H1 (cell line): ENCODE data around the gene CENPI. TPM values are rescaled to one million over a fixed set of nuclear protein-coding genes. Genes with fewer than 3 reads are reported as not detected.

ENCODE experiments used
- CTCF ChIA-PET: fragments of 300-600 bp; sonication (Branson Sonifier 250); formaldehyde crosslinking; loops from one replicate; lab custom pipeline; 2021; ENCODE audit not compliant: partially characterized antibody; lab: Charles Lee
- POLR2A ChIA-PET: fragments of 300-600 bp; sonication (Branson Sonifier 250); formaldehyde crosslinking; loops from one replicate; lab custom pipeline; 2021; ENCODE audit warnings: inconsistent platforms; ENCODE audit not compliant: partially characterized antibody; lab: Charles Lee
- DNase-seq, 2 experiments: peaks; one replicate each; pipeline versions ENCODE4 v3.0.0 to v3.0.0-alpha.2; 2010 to 2022; ENCODE audit warnings: low spot score in 2 of 2, low read depth in 1 of 2, mixed read lengths in 1 of 2
- FAIRE-seq: peaks from 2 replicates; lab custom pipeline; 2011; peaks lifted over from hg19 to GRCh38; lab: Jason Lieb, UNC
- H2AFZ ChIP-seq: 2 replicates; pipeline ENCODE4 v1.8.1; 2012; ENCODE audit warnings: low read length, inconsistent platforms
- H2AK5ac ChIP-seq: 2 replicates; pipeline ENCODE4 v1.6.1; 2013; ENCODE audit warnings: low read depth, low read length
- H2BK120ac ChIP-seq: replicated peaks from 2 replicates; pipeline ENCODE3; 2013; ENCODE audit warnings: low read depth, low read length, inconsistent platforms
- H2BK12ac ChIP-seq: 2 replicates; pipeline ENCODE4 v1.6.1; 2013; ENCODE audit warnings: low read depth, low read length
- H2BK15ac ChIP-seq: 2 replicates; pipeline ENCODE4 v1.6.1; 2013; ENCODE audit warnings: low read length
- H2BK20ac ChIP-seq: 2 replicates; pipeline ENCODE4 v1.6.1; 2013; ENCODE audit warnings: low read length
- H2BK5ac ChIP-seq: 2 replicates; pipeline ENCODE4 v1.6.1; 2013; ENCODE audit warnings: low read depth, low read length
- H3K14ac ChIP-seq: 2 replicates; pipeline ENCODE4 v1.6.1; 2013; ENCODE audit warnings: inconsistent platforms; ENCODE audit not compliant: insufficient read length
- H3K18ac ChIP-seq: 2 replicates; pipeline ENCODE4 v1.6.1; 2013; ENCODE audit warnings: low read length; ENCODE audit errors: extremely low read depth
- H3K23ac ChIP-seq: 2 replicates; pipeline ENCODE4 v1.6.1; 2013; ENCODE audit warnings: inconsistent platforms; ENCODE audit not compliant: insufficient read length
- H3K23me2 ChIP-seq: 2 replicates; pipeline ENCODE4 v1.6.1; 2013; ENCODE audit warnings: low read depth, low read length
- H3K27ac ChIP-seq: 2 replicates; pipeline ENCODE4 v1.6.1; 2011; ENCODE audit warnings: low read depth, low read length, inconsistent platforms
- H3K27me3 ChIP-seq, 4 experiments: replicated peaks in 1 of 4; 1 replicate in 1 of 4; 2 replicates in 3 of 4; pipeline versions ENCODE4 v1.6.1 to v1.8.1; 2011 to 2013; ENCODE audit warnings: low read length in 3 of 4, mild to moderate bottlenecking in 3 of 4, inconsistent platforms in 2 of 4, mixed read lengths in 2 of 4, moderate library complexity in 1 of 4; ENCODE audit not compliant: control insufficient read depth in 3 of 4, insufficient read depth in 3 of 4; ENCODE audit errors: extremely low read depth in 1 of 4
- H3K36me3 ChIP-seq, 4 experiments: 2 replicates each; pipeline versions ENCODE4 v1.6.1 to v1.8.1; 2011 to 2013; ENCODE audit warnings: mild to moderate bottlenecking in 4 of 4, low read length in 3 of 4, moderate library complexity in 2 of 4, control low read depth in 1 of 4, inconsistent platforms in 1 of 4; ENCODE audit not compliant: insufficient read depth in 4 of 4, control insufficient read depth in 2 of 4
- H3K4ac ChIP-seq: replicated peaks from 2 replicates; pipeline ENCODE3; 2013; ENCODE audit warnings: low read length, low read depth, mixed read lengths, inconsistent platforms; ENCODE audit not compliant: insufficient read length
- H3K4me1 ChIP-seq, 4 experiments: replicated peaks in 1 of 4; 1 replicate in 1 of 4; 2 replicates in 3 of 4; pipeline versions ENCODE4 v1.6.1 to v1.8.1; 2011 to 2013; ENCODE audit warnings: low read length in 3 of 4, inconsistent platforms in 2 of 4, mixed read lengths in 1 of 4; ENCODE audit not compliant: insufficient read depth in 4 of 4, control insufficient read depth in 3 of 4
- H3K4me2 ChIP-seq, 2 experiments: 2 replicates each; pipeline versions ENCODE4 v1.6.1 to v1.8.1; 2011 to 2013; ENCODE audit warnings: low read depth in 2 of 2, low read length in 2 of 2, control low read depth in 1 of 2, inconsistent platforms in 1 of 2, mild to moderate bottlenecking in 1 of 2; ENCODE audit not compliant: insufficient read depth in 1 of 2
- H3K4me3 ChIP-seq, 4 experiments: fragments of 200-600, 300-600 bp in 1 of 4; sonication (generic), shearing (Covaris generic), sonication (Bioruptor Twin) in 1 of 4; 2 replicates each; pipeline versions ENCODE4 v1.5.1 to v1.8.1; 2011 to 2016; ENCODE audit warnings: low read length in 4 of 4, low read depth in 3 of 4, control low read depth in 2 of 4, inconsistent platforms in 2 of 4, mild to moderate bottlenecking in 2 of 4, mixed read lengths in 1 of 4, moderate library complexity in 1 of 4; ENCODE audit not compliant: insufficient read depth in 2 of 4; ENCODE audit errors: extremely low read depth in 1 of 4
- H3K56ac ChIP-seq: replicated peaks from 2 replicates; pipeline ENCODE3; 2013; ENCODE audit warnings: low read depth, mild to moderate bottlenecking, mixed read lengths, low read length, inconsistent platforms; ENCODE audit not compliant: insufficient read length
- H3K79me1 ChIP-seq: 2 replicates; pipeline ENCODE4 v1.6.1; 2013; ENCODE audit warnings: low read depth, low read length, control low read depth
- H3K79me2 ChIP-seq, 2 experiments: 2 replicates each; pipeline versions ENCODE4 v1.6.1 to v1.8.1; 2012 to 2013; ENCODE audit warnings: low read length in 2 of 2, mild to moderate bottlenecking in 2 of 2, inconsistent platforms in 1 of 2; ENCODE audit not compliant: insufficient read depth in 2 of 2, control insufficient read depth in 1 of 2
- H3K9ac ChIP-seq, 4 experiments: replicated peaks in 1 of 4; 1 replicate in 1 of 4; 2 replicates in 3 of 4; pipeline versions ENCODE4 v1.6.1 to v1.8.1; 2011 to 2013; ENCODE audit warnings: low read depth in 3 of 4, low read length in 3 of 4, control low read depth in 2 of 4, mild to moderate bottlenecking in 2 of 4, moderate library complexity in 2 of 4, inconsistent platforms in 1 of 4; ENCODE audit errors: extremely low read depth in 1 of 4
- H3K9me3 ChIP-seq, 2 experiments: 2 replicates each; pipeline versions ENCODE4 v1.6.1 to v1.8.1; 2012 to 2013; ENCODE audit warnings: mild to moderate bottlenecking in 2 of 2, moderate library complexity in 2 of 2, control low read depth in 1 of 2, inconsistent platforms in 1 of 2, low read depth in 1 of 2, low read length in 1 of 2, mixed read lengths in 1 of 2; ENCODE audit not compliant: insufficient read depth in 2 of 2
- H4K20me1 ChIP-seq, 2 experiments: replicated peaks in 1 of 2; 2 replicates each; pipeline versions ENCODE3 to v1.8.1; 2011 to 2013; ENCODE audit warnings: inconsistent platforms in 2 of 2, low read length in 2 of 2, mild to moderate bottlenecking in 1 of 2; ENCODE audit not compliant: insufficient read depth in 2 of 2, control insufficient read depth in 1 of 2
- H4K5ac ChIP-seq: 2 replicates; pipeline ENCODE4 v1.6.1; 2013; ENCODE audit warnings: low read length, low read depth, mixed read lengths, inconsistent platforms; ENCODE audit not compliant: insufficient read length
- H4K8ac ChIP-seq: 2 replicates; pipeline ENCODE4 v1.8.0; 2013; ENCODE audit warnings: mild to moderate bottlenecking, moderate library complexity, low read length, inconsistent platforms; ENCODE audit not compliant: insufficient read depth; ENCODE audit errors: extremely low read depth
- H4K91ac ChIP-seq: replicated peaks from 2 replicates; pipeline ENCODE3; 2013; ENCODE audit warnings: low read length, mixed read lengths, inconsistent platforms; ENCODE audit not compliant: insufficient read length
- ASH2L ChIP-seq: fragments of 200-600, 300-600 bp; sonication (generic); IDR thresholded peaks from one replicate; pipeline ENCODE4 v1.7.1; 2017; ENCODE audit warnings: low read length
- CBX8 ChIP-seq: fragments of 300-800, 300-1000 bp; sonication (generic); IDR thresholded peaks from 2 replicates; pipeline ENCODE4 v1.7.1; 2016; ENCODE audit warnings: low read depth, low read length, borderline replicate concordance
- GTF2F1 ChIP-seq: IDR thresholded peaks from 2 replicates; pipeline ENCODE4 v1.6.1; 2012; ENCODE audit warnings: low read depth, low read length, improper control_type of control experiment, borderline replicate concordance
- PHF8 ChIP-seq: fragments of 200-600 bp; sonication (generic); conservative IDR thresholded peaks from 2 replicates; pipeline ENCODE4 v1.7.1; 2012; ENCODE audit warnings: low read depth, mild to moderate bottlenecking, inconsistent platforms, low read length, moderate library complexity
- SP2 ChIP-seq: IDR thresholded peaks from 2 replicates; pipeline ENCODE4 v1.6.1; 2012; ENCODE audit warnings: mild to moderate bottlenecking, low read length, inconsistent platforms
- SRF ChIP-seq: IDR thresholded peaks from 2 replicates; pipeline ENCODE4 v1.6.1; 2011; ENCODE audit warnings: mild to moderate bottlenecking, low read depth, low read length, moderate library complexity
- ZNF274 ChIP-seq: IDR thresholded peaks from 2 replicates; pipeline ENCODE4 v1.7.0; 2012; ENCODE audit warnings: low read length, borderline replicate concordance; ENCODE audit errors: extremely low read depth
- WGBS, 2 experiments: shearing (Covaris generic) in 1 of 2; methylation state at CpG; one replicate each; pipeline versions ENCODE4 v1.1.6 to v1.1.7; 2013 to 2015; ENCODE audit warnings: low lambda C conversion rate in 2 of 2, mixed read lengths in 2 of 2, inconsistent platforms in 1 of 2, low coverage in 1 of 2, missing lambda C conversion rate in 1 of 2; ENCODE audit not compliant: insufficient replicate concordance in 2 of 2, insufficient coverage in 1 of 2, insufficient read length in 1 of 2; ENCODE audit errors: extremely low coverage in 1 of 2, missing lambda C conversion rate in 1 of 2; 5-methylcytosine and 5-hydroxymethylcytosine counted together
- polyA plus RNA-seq, 7 experiments: library from polyadenylated mRNA; depleted of rRNA in 3 of 7; stranded (reverse) in 5 of 7; unstranded in 2 of 7; fragments of >200 nt in 5 of 7; fragments of 200-250 nt in 2 of 7; gene quantifications; 1 replicate in 5 of 7; 2 replicates in 1 of 7; 4 replicates in 1 of 7; pipeline versions ENCODE4 v1.2.1 to v1.2.3, GENCODE V29; 2011 to 2013; ENCODE audit warnings: missing spikeins in 2 of 7, mixed read lengths in 2 of 7
- total RNA-seq: library from RNA; stranded (reverse); fragmentation: NEBNext Ultra II Directional; extraction: Animal tissue kit (Norgen Biotek cat#: 25700); gene quantifications from 2 replicates; pipeline ENCODE4 v1.2.1, GENCODE V29; 2021
- TF ChIP-seq, protein P1 (sequence below): IDR thresholded peaks from 2 replicates; pipeline ENCODE4 v1.6.1; 2012; ENCODE audit warnings: inconsistent platforms
- TF ChIP-seq, protein P2 (sequence below), 3 experiments: IDR thresholded peaks; 1 replicate in 2 of 3; 2 replicates in 1 of 3; pipeline versions ENCODE4 v1.5.1 to v1.6.1; 2011; ENCODE audit warnings: low read length in 3 of 3, mild to moderate bottlenecking in 3 of 3, inconsistent platforms in 2 of 3, low read depth in 1 of 3, moderate library complexity in 1 of 3; ENCODE audit not compliant: insufficient read depth in 1 of 3; ENCODE audit errors: control extremely low read depth in 1 of 3

CENPI gene
- total and polyA plus RNA-seq, 2 of the 8 experiments (the other 6 are each of a cell fraction or from before 2014, with no cell fraction given) = 7.2 to 22.5 TPM

DNA sequence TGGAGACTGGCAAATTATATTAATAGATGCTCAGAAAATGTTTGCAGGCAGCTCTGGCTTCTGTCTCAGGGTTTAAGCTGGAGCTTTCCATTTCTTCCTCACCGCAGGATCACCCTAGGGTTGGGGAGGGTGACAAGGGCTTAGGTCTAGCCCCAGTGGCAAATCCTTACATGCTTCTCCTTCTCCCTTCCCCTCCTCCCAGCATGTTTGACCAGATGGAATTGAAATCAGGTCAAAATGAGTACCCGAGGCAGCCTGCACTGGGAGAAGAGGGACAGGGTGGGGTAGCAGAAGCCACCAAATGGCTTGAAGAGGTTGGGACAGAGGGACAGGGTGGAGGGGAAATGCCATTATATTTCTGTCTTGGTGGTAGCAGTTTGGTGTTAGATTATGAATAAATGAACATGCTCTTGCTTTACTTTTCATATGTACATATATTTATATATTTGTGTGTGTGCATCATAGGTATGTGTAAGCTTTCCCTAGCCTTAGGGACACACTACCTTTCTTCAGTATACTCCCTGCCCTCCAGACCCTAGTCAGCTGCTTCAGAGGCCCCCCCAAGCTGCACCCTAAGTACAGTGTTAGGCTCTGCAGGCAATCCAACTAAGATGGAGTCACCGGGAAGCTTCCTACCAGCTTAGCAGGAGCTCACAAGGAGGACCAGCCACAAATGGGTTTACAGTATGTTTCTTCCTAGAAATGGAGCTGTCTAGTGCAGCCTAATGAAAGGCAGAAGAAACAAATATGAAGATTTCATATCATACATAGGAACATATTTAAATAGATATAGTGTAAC, 17.5 kb upstream of the CENPI start:
- no peak for DNase-seq
- peak overlapping the region in 2 of 4 experiments; percentile 79 to 95; a peak in 5 of 8 replicates for H3K4me3 ChIP-seq
- CTCF ChIA-PET = no interaction called here
- TF ChIP-seq GTF2F1 (no peak), SP2 (no peak), CBX8 (no peak), SRF (no peak), PHF8 (no peak), ZNF274 (no peak), ASH2L (no peak)
- TF ChIP-seq, protein P1, sequence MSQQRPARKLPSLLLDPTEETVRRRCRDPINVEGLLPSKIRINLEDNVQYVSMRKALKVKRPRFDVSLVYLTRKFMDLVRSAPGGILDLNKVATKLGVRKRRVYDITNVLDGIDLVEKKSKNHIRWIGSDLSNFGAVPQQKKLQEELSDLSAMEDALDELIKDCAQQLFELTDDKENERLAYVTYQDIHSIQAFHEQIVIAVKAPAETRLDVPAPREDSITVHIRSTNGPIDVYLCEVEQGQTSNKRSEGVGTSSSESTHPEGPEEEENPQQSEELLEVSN = no peak
- TF ChIP-seq, protein P2, sequence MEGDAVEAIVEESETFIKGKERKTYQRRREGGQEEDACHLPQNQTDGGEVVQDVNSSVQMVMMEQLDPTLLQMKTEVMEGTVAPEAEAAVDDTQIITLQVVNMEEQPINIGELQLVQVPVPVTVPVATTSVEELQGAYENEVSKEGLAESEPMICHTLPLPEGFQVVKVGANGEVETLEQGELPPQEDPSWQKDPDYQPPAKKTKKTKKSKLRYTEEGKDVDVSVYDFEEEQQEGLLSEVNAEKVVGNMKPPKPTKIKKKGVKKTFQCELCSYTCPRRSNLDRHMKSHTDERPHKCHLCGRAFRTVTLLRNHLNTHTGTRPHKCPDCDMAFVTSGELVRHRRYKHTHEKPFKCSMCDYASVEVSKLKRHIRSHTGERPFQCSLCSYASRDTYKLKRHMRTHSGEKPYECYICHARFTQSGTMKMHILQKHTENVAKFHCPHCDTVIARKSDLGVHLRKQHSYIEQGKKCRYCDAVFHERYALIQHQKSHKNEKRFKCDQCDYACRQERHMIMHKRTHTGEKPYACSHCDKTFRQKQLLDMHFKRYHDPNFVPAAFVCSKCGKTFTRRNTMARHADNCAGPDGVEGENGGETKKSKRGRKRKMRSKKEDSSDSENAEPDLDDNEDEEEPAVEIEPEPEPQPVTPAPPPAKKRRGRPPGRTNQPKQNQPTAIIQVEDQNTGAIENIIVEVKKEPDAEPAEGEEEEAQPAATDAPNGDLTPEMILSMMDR (IDR thresholded peaks at IDR 0.05; ENCODE audit: control extremely low read depth in 1 of 3, insufficient read depth in 1 of 3, low read depth in 1 of 3, low read length in 3 of 3) = no peak

More for the DNA sequence above, 17.5 kb upstream of the CENPI start:
- H2AFZ ChIP-seq = no peak overlapping the region; the same call in 1 of the 2 replicates
- no peak overlapping the region for H4K91ac ChIP-seq
- H2AK5ac ChIP-seq = no peak overlapping the region
- no peaks in the 10 kb centered on the region for H3K79me2 ChIP-seq
- WGBS, 2 experiments = 65% methylated on average over 3 of the region's 3 CpGs; no CpG with 5 or more reads in 1 of the 2 experiments
- no peak overlapping the region for H2BK12ac ChIP-seq
- 0 out of 2 replicates have a peak, but pooled peaks cover 8% of the 10 kb centered on the region for H3K23me2 ChIP-seq
- H3K23ac ChIP-seq = no peak overlapping the region
- H3K9me3 ChIP-seq = no peaks in the 10 kb centered on the region
- H3K36me3 ChIP-seq = no peaks in the 10 kb centered on the region
- H3K27me3 ChIP-seq = peaks cover 0 to 2% (median 1%) of the 10 kb centered on the region in 4 experiments; a peak in 3 of 7 replicates
- H3K27ac ChIP-seq = no peak overlapping the region
- no peak overlapping the region for H3K18ac ChIP-seq
- H2BK20ac ChIP-seq = no peak overlapping the region
- no peak overlapping the region for H3K9ac ChIP-seq
- no peak for FAIRE-seq
- no peaks in the 10 kb centered on the region for H3K79me1 ChIP-seq
- H3K4me2 ChIP-seq = peak overlapping the region; percentile 79 to 88; a peak in 2 of 4 replicates
- H2BK5ac ChIP-seq = no peak overlapping the region
- H4K20me1 ChIP-seq = no peaks in the 10 kb centered on the region
- H3K14ac ChIP-seq = no peak overlapping the region
- H2BK15ac ChIP-seq = no peak overlapping the region
- no peak overlapping the region for H4K5ac ChIP-seq
- H3K4me1 ChIP-seq = peaks cover 0 to 2% (median 0%) of the 10 kb centered on the region in 4 experiments; a peak in 1 of 7 replicates
- H3K4ac ChIP-seq = no peak overlapping the region
- no peak overlapping the region for H4K8ac ChIP-seq
- no peak overlapping the region for H3K56ac ChIP-seq
- POLR2A ChIA-PET = interaction anchor here (0.6 to 1.4 kb wide), 2 partner anchors 12 to 46 kb away, joined by 7 read pairs; no protein-coding TSS in a partner anchor
- H2BK120ac ChIP-seq = no peak overlapping the region
